Measurements from ENCODE around the gene GOLGA1.

- TF ChIP-seq CTCF (IDR thresholded peaks at IDR 0.05; ENCODE audit: poor library complexity, severe bottlenecking), result no peak
- TF ChIP-seq RAD21 (conservative IDR thresholded peaks at IDR 0.05), result no peak
- no peak for TF ChIP-seq POLR2AphosphoS5 (IDR thresholded peaks at IDR 0.05)
- TF ChIP-seq EZH2 (IDR thresholded peaks at IDR 0.05; ENCODE audit: borderline replicate concordance, insufficient read depth, low read length, poor library complexity, severe bottlenecking), result no peak
- no peak for TF ChIP-seq SMC3 (conservative IDR thresholded peaks at IDR 0.05; ENCODE audit: poor library complexity)
- TF ChIP-seq EP300 (conservative IDR thresholded peaks at IDR 0.05; ENCODE audit: poor library complexity, severe bottlenecking), result no peak
Measured at GRCh38 chr9:124878021-124878420, 62.9 kb downstream of the GOLGA1 start.
